Gastroesophageal sphincter (tissue), 3 donors: ENCODE data around the gene SCN8A.

Experiments
- CTCF ChIP-seq, 4 experiments: fragments of 200-600 bp in 2 of 4; fragments of 450-650 bp in 2 of 4; sonication (generic) in 1 of 4; IDR thresholded peaks; one replicate each; pipeline ENCODE4 v1.5.1; 2017 to 2019; ENCODE audit warnings: antibody characterized with exemption in 4 of 4, mild to moderate bottlenecking in 2 of 4, moderate library complexity in 2 of 4
- POLR2A ChIP-seq, 2 donors: fragments of 450-650 bp; IDR thresholded peaks; one replicate each; pipeline ENCODE4 v1.6.1; 2017; ENCODE audit warnings: antibody characterized with exemption in 2 of 2, mild to moderate bottlenecking in 2 of 2, moderate library complexity in 1 of 2

- no peak for TF ChIP-seq CTCF (IDR thresholded peaks at IDR 0.05)
- no peak for TF ChIP-seq POLR2A (IDR thresholded peaks at IDR 0.05)
These were observed 86.4 kb downstream of the SCN8A start for GRCh38 chr12:51677284-51677968.
